Left ventricle myocardium inferior (tissue), 1 donor: ENCODE results near the gene ZFP90. TPM values are rescaled to one million over a fixed set of nuclear protein-coding genes. Genes with fewer than 3 reads are reported as not detected.

ENCODE experiments used
- DNase-seq: peaks from one replicate; pipeline ENCODE4 v3.0.0-alpha.2; 2020
- H3K27ac ChIP-seq: fragments of 200-600 bp; replicated peaks from 2 replicates; pipeline ENCODE4 v1.8.0; 2021
- H3K27me3 ChIP-seq: fragments of 200-600 bp; 2 replicates; pipeline ENCODE4 v1.8.0; 2021; ENCODE audit warnings: low read depth
- H3K36me3 ChIP-seq: fragments of 200-600 bp; 2 replicates; pipeline ENCODE4 v1.8.0; 2021
- H3K4me1 ChIP-seq: fragments of 200-600 bp; 2 replicates; pipeline ENCODE4 v1.8.0; 2021
- H3K4me3 ChIP-seq: fragments of 200-600 bp; 2 replicates; pipeline ENCODE4 v1.8.0; 2021; ENCODE audit warnings: mild to moderate bottlenecking, moderate library complexity
- H3K9me3 ChIP-seq: fragments of 200-600 bp; replicated peaks from 2 replicates; pipeline ENCODE4 v1.8.0; 2021
- intact Hi-C: fragments of 100-400 bp; cut with micrococcal nuclease; formaldehyde crosslinking; loops from one replicate; pipeline ENCODE4 v1.11.0; 2022
- long read RNA-seq: library from polyadenylated mRNA; unstranded; transcript quantifications from one replicate; pipeline ENCODE4 v2.0.0, GENCODE V29; 2021
- total RNA-seq: library from RNA; stranded (reverse); fragmentation: NEBNext Ultra II Directional; extraction: Animal tissue kit (Norgen Biotek cat#: 25700); gene quantifications from one replicate; pipeline ENCODE4 v1.2.1, GENCODE V29; 2021
- TF ChIP-seq, protein P1 (sequence below): fragments of 200-600 bp; IDR thresholded peaks from 2 replicates; pipeline ENCODE4 v1.8.0; 2021; ENCODE audit warnings: antibody characterized with exemption, mild to moderate bottlenecking, borderline replicate concordance
- donor health status: DM: no; HTN: yes; CAD: no; lungs with severe emphysema.

Gene ZFP90
- 11.0 TPM for total RNA-seq
- long read RNA-seq, full-length matches to known transcripts, result 5 of 8 reads
- long read RNA-seq, partial matches to known transcripts, result 1 of 8 reads
- long read RNA-seq, other reads (novel, unspliced or antisense), result 2 of 8 reads

- H3K4me3 ChIP-seq, result peak within 1 kb of the TSS; percentile 81
- no peaks in the 10 kb centered on the region for H3K9me3 ChIP-seq
- DNase-seq, result peak; percentile 92
- H3K27ac ChIP-seq, result peak within 1 kb of the TSS; percentile 77
- peaks cover 19% of the 10 kb centered on the region for H3K4me1 ChIP-seq
- peaks cover 14% of the 10 kb centered on the region for H3K36me3 ChIP-seq
- no peaks in the 10 kb centered on the region for H3K27me3 ChIP-seq
- intact Hi-C loops, result no loop called here
- TF ChIP-seq, protein P1, sequence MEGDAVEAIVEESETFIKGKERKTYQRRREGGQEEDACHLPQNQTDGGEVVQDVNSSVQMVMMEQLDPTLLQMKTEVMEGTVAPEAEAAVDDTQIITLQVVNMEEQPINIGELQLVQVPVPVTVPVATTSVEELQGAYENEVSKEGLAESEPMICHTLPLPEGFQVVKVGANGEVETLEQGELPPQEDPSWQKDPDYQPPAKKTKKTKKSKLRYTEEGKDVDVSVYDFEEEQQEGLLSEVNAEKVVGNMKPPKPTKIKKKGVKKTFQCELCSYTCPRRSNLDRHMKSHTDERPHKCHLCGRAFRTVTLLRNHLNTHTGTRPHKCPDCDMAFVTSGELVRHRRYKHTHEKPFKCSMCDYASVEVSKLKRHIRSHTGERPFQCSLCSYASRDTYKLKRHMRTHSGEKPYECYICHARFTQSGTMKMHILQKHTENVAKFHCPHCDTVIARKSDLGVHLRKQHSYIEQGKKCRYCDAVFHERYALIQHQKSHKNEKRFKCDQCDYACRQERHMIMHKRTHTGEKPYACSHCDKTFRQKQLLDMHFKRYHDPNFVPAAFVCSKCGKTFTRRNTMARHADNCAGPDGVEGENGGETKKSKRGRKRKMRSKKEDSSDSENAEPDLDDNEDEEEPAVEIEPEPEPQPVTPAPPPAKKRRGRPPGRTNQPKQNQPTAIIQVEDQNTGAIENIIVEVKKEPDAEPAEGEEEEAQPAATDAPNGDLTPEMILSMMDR, result no peak
Observed at GRCh38 chr16:68538880-68539701, at the start of gene ZFP90. Gene ZFP90 (plus strand): TSS chr16:68539291. CDS start chr16:68539793, 502 bp downstream.

DNA sequence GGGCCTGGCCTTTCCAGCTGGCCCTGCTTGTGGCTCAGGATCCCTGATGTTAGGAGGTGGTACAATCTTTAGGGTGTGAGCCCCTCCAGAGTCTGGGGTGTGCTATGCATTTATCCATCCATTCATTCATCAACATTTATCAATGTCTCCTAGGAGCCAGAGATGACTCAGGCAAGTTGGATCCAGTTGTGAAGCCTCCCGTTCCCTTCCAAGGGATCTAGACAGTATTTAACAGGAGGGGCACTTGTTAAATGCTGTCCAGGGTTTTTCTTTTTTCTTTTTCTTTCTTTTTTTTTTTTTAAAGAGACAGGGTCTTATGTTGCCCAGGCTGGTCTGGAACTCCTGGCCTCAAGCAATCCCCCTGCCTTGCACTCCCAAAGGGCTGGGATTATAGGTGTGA, 48.7 kb upstream of the ZFP90 start:
- Histone ChIP-seq H3K9me3 (no peaks in the 10 kb centered on the region), H3K4me1 (no peaks in the 10 kb centered on the region), H3K4me3 (no peak overlapping the region), H3K36me3 (no peaks in the 10 kb centered on the region), H3K27ac (no peak overlapping the region), H3K27me3 (peaks cover 14% of the 10 kb centered on the region)
- TF ChIP-seq, protein P1, result no peak
- DNase-seq, result no peak
- intact Hi-C loops, result no loop called here

DNA sequence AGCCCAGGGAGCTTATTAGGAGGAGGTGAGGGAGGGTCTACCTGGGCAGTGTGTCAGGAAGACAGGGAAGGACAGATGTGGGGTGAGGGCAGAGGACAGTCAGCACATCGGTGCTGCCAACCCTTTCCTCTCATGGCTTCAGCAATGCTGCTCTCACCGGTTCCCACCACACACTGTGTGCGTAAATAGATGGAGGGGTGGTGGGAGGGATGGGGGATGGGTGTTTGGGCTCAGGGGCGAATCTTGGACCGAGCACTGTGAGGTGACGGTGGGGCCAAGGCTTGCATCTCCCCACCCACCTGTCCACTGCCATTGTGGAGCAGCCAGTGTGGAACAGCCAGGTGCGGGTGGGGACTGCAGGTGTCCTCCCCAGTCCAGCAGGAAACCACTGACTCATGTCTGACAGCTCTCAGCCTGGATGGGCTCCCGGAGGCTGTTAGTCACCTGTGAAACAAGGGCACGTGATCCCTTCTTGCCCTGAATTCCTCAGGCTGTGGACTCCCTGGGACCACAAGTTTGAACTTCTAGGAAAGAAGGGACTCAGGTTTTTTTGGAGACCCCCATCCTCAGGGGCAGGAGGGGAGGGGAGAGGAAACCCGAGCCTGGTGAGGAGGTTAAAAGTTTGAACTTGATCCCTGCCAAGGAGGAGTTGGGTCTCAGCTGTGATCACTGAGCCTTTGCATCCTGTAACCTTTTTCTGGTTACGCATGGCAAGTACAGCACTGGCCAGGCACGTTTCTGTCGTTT, 48.1 kb upstream of the ZFP90 start:
- Histone ChIP-seq H3K36me3 (no peaks in the 10 kb centered on the region), H3K4me1 (no peaks in the 10 kb centered on the region), H3K9me3 (no peaks in the 10 kb centered on the region), H3K27ac (no peak overlapping the region), H3K27me3 (peaks cover 16% of the 10 kb centered on the region), H3K4me3 (no peak overlapping the region)
- TF ChIP-seq, protein P1, result no peak
- no peak for DNase-seq
- intact Hi-C loops, result no loop called here

DNA sequence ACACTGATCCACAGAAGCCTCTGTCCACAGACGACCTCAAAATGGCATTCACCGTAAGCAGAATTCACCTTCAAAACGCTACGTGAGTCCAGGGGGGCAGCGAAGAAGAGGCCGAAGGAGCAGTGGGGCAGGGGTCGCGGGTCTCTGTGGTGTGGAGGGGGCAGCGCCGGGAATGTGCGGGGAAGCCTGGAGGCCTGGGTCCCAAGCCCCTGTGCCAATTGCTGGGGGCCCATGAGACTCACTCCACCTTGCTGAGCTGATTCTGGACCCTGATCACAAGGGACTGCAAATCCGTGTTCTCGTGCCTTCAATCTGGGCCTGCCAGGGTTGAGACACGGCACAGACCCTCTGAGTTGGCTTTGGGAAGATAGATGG, 47.5 kb upstream of the ZFP90 start:
- Histone ChIP-seq H3K4me3 (no peak overlapping the region), H3K9me3 (no peaks in the 10 kb centered on the region), H3K4me1 (no peaks in the 10 kb centered on the region), H3K36me3 (no peaks in the 10 kb centered on the region), H3K27ac (no peak overlapping the region), H3K27me3 (peaks cover 16% of the 10 kb centered on the region)
- TF ChIP-seq, protein P1, result no peak
- no peak for DNase-seq
- intact Hi-C loops, result no loop called here

- Histone ChIP-seq H3K4me1 (no peaks in the 10 kb centered on the region), H3K27me3 (peaks cover 21% of the 10 kb centered on the region), H3K27ac (no peak overlapping the region), H3K4me3 (no peak overlapping the region), H3K36me3 (no peaks in the 10 kb centered on the region), H3K9me3 (no peaks in the 10 kb centered on the region)
- TF ChIP-seq, protein P1, result no peak
- DNase-seq, result no peak
- intact Hi-C loops, result no loop called here
Observed at GRCh38 chr16:68492151-68492542, 46.9 kb upstream of the ZFP90 start.
